Endodermal cell (in vitro differentiated cells): ENCODE data around the gene TBCD. TPM values are rescaled to one million over a fixed set of nuclear protein-coding genes. Genes with fewer than 3 reads are reported as not detected.

ENCODE experiments used
- DNase-seq: peaks from one replicate; pipeline ENCODE4 v3.0.0-alpha.2; 2017
- H3K27ac ChIP-seq: 2 replicates; pipeline ENCODE4 v1.5.1; 2013; ENCODE audit warnings: mild to moderate bottlenecking, low read depth, low read length, moderate library complexity
- H3K27me3 ChIP-seq: 2 replicates; pipeline ENCODE4 v1.6.1; 2013; ENCODE audit warnings: mild to moderate bottlenecking, low read length, moderate library complexity; ENCODE audit not compliant: insufficient read depth, control insufficient read depth, poor library complexity, severe bottlenecking
- H3K36me3 ChIP-seq: 2 replicates; pipeline ENCODE4 v1.7.0; 2013; ENCODE audit warnings: mild to moderate bottlenecking, low read length, moderate library complexity; ENCODE audit not compliant: control insufficient read depth, insufficient read depth
- H3K4me1 ChIP-seq: one replicate; pipeline ENCODE4 v1.7.0; 2013; ENCODE audit warnings: low read length; ENCODE audit not compliant: control insufficient read depth, insufficient read depth
- H3K4me3 ChIP-seq: 2 replicates; pipeline ENCODE4 v1.5.1; 2013; ENCODE audit warnings: mild to moderate bottlenecking, low read length, moderate library complexity
- H3K9ac ChIP-seq: 2 replicates; pipeline ENCODE4 v1.6.1; 2013; ENCODE audit warnings: mild to moderate bottlenecking, low read length, moderate library complexity; ENCODE audit not compliant: poor library complexity, severe bottlenecking; ENCODE audit errors: extremely low read depth
- H3K9me3 ChIP-seq: 2 replicates; pipeline ENCODE4 v1.6.1; 2013; ENCODE audit warnings: mild to moderate bottlenecking, low read length, moderate library complexity; ENCODE audit not compliant: control insufficient read depth
- H3K27ac Mint-ChIP-seq: 2 replicates; pipeline ENCODE4 v1.8.0; 2020; ENCODE audit warnings: mixed read lengths
- H3K27me3 Mint-ChIP-seq: 2 replicates; pipeline ENCODE4 v1.8.0; 2021; ENCODE audit warnings: mild to moderate bottlenecking, mixed read lengths; ENCODE audit not compliant: insufficient read depth
- H3K36me3 Mint-ChIP-seq: 2 replicates; pipeline ENCODE4 v1.8.0; 2020; ENCODE audit warnings: low read depth, mixed read lengths
- H3K4me1 Mint-ChIP-seq: 2 replicates; pipeline ENCODE4 v1.8.0; 2020; ENCODE audit warnings: mixed read lengths
- H3K4me3 Mint-ChIP-seq: 2 replicates; pipeline ENCODE4 v1.8.0; 2020; ENCODE audit warnings: mild to moderate bottlenecking, moderate library complexity, mixed read lengths
- H3K9me3 Mint-ChIP-seq: 2 replicates; pipeline ENCODE4 v1.8.0; 2020; ENCODE audit warnings: mild to moderate bottlenecking, mixed read lengths
- CTCF ChIP-seq: fragments of 200-600 bp; sonication (generic); conservative IDR thresholded peaks from 2 replicates; pipeline ENCODE4 v1.5.0; 2021; ENCODE audit warnings: antibody characterized with exemption, mild to moderate bottlenecking
- WGBS, 2 experiments: methylation state at CpG; one replicate each; pipeline versions ENCODE4 v1.1.5 to v1.1.7; 2013; ENCODE audit warnings: missing lambda C conversion rate in 2 of 2, mixed read lengths in 1 of 2; ENCODE audit not compliant: insufficient coverage in 1 of 2, insufficient read length in 1 of 2; 5-methylcytosine and 5-hydroxymethylcytosine counted together
- total RNA-seq, 2 donors: library from RNA; stranded (reverse); fragmentation: NEBNext Ultra II Directional in 1 of 2; extraction: Animal tissue kit (Norgen Biotek cat#: 25700) in 1 of 2; gene quantifications; 2 replicates in 1 of 2; 3 replicates in 1 of 2; pipeline ENCODE4 v1.2.1, GENCODE V29; 2021

Gene TBCD
- total RNA-seq, 2 donors from 2014 or later: 107 TPM

GRCh38 chr17:82892899-82893565, 141.2 kb downstream of the TBCD start:
- H3K9me3 ChIP-seq: no peaks in the 10 kb centered on the region
- peaks cover 25% of the 10 kb centered on the region for H3K36me3 ChIP-seq
- TF ChIP-seq CTCF: no peak
- DNase-seq: no peak
- no peaks in the 10 kb centered on the region for H3K4me1 Mint-ChIP-seq
- no peak overlapping the region for H3K4me3 ChIP-seq
- peaks cover 44% of the 10 kb centered on the region for H3K36me3 Mint-ChIP-seq
- WGBS, 2 experiments: 93 to 94% methylated on average over 12 to 26 of the region's 26 CpGs
- H3K27ac Mint-ChIP-seq: no peak overlapping the region
- H3K9ac ChIP-seq: no peak overlapping the region
- peaks cover 2% of the 10 kb centered on the region for H3K9me3 Mint-ChIP-seq
- no peak overlapping the region for H3K27ac ChIP-seq
- no peaks in the 10 kb centered on the region for H3K27me3 Mint-ChIP-seq
- H3K27me3 ChIP-seq: no peaks in the 10 kb centered on the region
- H3K4me1 ChIP-seq: no peaks in the 10 kb centered on the region
- no peak overlapping the region for H3K4me3 Mint-ChIP-seq

- H3K9me3 ChIP-seq: no peaks in the 10 kb centered on the region
- peaks cover 2% of the 10 kb centered on the region for H3K9me3 Mint-ChIP-seq
- peak overlapping the region; percentile 6 for H3K27ac ChIP-seq
- no peaks in the 10 kb centered on the region for H3K27me3 ChIP-seq
- no peaks in the 10 kb centered on the region for H3K4me1 ChIP-seq
- H3K9ac ChIP-seq: no peak overlapping the region
- no peak for DNase-seq
- peaks cover 25% of the 10 kb centered on the region for H3K36me3 ChIP-seq
- no peak for TF ChIP-seq CTCF
- H3K4me3 Mint-ChIP-seq: no peak overlapping the region
- WGBS, 2 experiments: 83 to 92% methylated on average over 5 to 10 of the region's 10 CpGs
- no peaks in the 10 kb centered on the region for H3K27me3 Mint-ChIP-seq
- no peaks in the 10 kb centered on the region for H3K4me1 Mint-ChIP-seq
- no peak overlapping the region for H3K4me3 ChIP-seq
- peaks cover 48% of the 10 kb centered on the region for H3K36me3 Mint-ChIP-seq
- no peak overlapping the region for H3K27ac Mint-ChIP-seq
Observed at GRCh38 chr17:82893779-82894178, 141.9 kb downstream of the TBCD start.

GRCh38 chr17:82894389-82894788, 142.5 kb downstream of the TBCD start:
- H3K36me3 Mint-ChIP-seq: peaks cover 52% of the 10 kb centered on the region
- H3K27ac ChIP-seq: no peak overlapping the region
- DNase-seq: no peak
- no peak overlapping the region for H3K4me3 ChIP-seq
- H3K36me3 ChIP-seq: peaks cover 25% of the 10 kb centered on the region
- no peaks in the 10 kb centered on the region for H3K27me3 ChIP-seq
- peaks cover 2% of the 10 kb centered on the region for H3K9me3 Mint-ChIP-seq
- no peaks in the 10 kb centered on the region for H3K4me1 ChIP-seq
- no peak overlapping the region for H3K9ac ChIP-seq
- no peak for TF ChIP-seq CTCF
- H3K4me1 Mint-ChIP-seq: no peaks in the 10 kb centered on the region
- 89 to 95% methylated on average over 5 to 7 of the region's 7 CpGs for WGBS, 2 experiments
- no peak overlapping the region for H3K27ac Mint-ChIP-seq
- H3K27me3 Mint-ChIP-seq: no peaks in the 10 kb centered on the region
- H3K9me3 ChIP-seq: no peaks in the 10 kb centered on the region
- H3K4me3 Mint-ChIP-seq: no peak overlapping the region
